GM19372 (cell line): ENCODE measurements around the gene SETD2.
"Not testable (repeated sequence)": the region's sequence is repeated elsewhere in the genome, so short reads cannot be mapped to it uniquely, and the experiment has no call there.

Experiments
- ATAC-seq: cut with Tn5 transposase; IDR thresholded peaks from one replicate; pipeline ENCODE4 v1.9.1; 2021; ENCODE audit warnings: mild to moderate bottlenecking, low read depth, moderate library complexity; ENCODE audit not compliant: unreplicated experiment

Gene SETD2, protein sequence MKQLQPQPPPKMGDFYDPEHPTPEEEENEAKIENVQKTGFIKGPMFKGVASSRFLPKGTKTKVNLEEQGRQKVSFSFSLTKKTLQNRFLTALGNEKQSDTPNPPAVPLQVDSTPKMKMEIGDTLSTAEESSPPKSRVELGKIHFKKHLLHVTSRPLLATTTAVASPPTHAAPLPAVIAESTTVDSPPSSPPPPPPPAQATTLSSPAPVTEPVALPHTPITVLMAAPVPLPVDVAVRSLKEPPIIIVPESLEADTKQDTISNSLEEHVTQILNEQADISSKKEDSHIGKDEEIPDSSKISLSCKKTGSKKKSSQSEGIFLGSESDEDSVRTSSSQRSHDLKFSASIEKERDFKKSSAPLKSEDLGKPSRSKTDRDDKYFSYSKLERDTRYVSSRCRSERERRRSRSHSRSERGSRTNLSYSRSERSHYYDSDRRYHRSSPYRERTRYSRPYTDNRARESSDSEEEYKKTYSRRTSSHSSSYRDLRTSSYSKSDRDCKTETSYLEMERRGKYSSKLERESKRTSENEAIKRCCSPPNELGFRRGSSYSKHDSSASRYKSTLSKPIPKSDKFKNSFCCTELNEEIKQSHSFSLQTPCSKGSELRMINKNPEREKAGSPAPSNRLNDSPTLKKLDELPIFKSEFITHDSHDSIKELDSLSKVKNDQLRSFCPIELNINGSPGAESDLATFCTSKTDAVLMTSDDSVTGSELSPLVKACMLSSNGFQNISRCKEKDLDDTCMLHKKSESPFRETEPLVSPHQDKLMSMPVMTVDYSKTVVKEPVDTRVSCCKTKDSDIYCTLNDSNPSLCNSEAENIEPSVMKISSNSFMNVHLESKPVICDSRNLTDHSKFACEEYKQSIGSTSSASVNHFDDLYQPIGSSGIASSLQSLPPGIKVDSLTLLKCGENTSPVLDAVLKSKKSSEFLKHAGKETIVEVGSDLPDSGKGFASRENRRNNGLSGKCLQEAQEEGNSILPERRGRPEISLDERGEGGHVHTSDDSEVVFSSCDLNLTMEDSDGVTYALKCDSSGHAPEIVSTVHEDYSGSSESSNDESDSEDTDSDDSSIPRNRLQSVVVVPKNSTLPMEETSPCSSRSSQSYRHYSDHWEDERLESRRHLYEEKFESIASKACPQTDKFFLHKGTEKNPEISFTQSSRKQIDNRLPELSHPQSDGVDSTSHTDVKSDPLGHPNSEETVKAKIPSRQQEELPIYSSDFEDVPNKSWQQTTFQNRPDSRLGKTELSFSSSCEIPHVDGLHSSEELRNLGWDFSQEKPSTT (N-terminal part only)

DNA sequence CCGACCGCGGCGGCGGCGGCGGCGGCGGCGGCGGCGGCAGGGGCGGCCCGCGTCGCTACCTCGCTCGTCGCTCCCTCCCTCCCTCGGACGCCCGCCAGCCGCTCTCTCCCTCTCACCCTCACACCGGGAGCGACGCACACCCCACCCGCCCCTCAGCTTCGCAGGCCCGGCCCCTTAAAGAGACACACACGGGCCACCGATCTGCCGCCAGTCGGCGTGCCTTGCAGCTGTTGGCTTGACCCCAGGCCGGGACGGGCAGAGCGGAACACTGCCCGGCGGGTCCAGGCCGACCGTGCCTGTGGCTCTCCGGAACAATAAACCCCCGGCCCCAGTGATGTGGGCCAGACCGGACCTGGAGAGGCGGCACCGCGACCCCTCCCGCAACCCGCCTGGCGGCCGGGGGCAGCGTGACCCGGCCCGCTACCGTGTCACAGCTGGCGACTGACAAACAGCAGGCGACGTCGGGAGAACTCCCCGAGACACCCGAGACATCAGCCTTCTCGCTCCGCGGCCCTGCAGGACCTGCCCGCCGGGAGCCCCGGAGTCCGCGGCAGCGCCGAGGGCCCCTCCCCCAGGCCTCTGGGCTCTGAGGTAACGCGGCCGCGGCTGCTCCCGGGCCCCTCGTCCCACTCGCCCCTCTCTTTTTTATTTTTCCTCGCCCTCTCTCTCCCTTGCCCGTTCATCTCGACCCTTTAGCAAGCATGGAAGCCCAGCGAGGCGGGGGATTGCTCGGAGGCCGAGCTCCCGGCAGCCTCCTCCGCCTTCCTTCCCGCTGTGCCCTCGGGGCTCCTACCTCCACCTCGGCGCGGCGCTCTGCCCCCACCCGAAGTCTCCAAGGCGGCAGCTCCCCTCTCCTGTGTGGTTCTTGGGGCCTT, at the start of gene SETD2:
Gene SETD2, minus strand, starts transcription at position 107 of the 875 bp plus-strand sequence. CDS start 189 bp downstream, outside the sequence.
- peak; percentile 70 for ATAC-seq

DNA sequence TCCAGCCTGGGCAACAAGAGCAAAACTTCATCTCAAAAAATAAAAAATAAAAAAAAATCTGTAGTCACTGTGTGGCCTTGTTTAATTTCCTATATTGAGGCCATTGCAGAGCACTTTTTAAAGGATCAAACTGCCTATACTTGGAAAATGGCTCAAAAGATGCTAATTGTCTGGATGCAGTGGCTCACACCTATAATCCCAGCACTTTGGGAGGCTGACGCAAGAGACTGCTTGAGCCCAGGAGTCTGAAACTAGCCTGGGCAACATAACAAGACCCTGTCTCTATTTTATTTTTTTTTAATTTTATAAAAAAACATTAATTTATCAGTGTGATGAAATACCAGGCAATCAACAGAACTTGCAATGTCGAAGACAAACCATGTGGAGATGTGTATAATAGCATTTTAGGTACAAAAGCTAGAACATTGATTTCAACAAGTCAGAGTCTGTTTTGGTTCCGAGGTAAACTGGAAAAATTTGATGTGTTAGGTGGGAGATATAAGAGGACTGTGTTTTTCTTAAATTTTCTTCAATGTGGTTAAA, 47.0 kb upstream of the SETD2 start:
- no peak for ATAC-seq

DNA sequence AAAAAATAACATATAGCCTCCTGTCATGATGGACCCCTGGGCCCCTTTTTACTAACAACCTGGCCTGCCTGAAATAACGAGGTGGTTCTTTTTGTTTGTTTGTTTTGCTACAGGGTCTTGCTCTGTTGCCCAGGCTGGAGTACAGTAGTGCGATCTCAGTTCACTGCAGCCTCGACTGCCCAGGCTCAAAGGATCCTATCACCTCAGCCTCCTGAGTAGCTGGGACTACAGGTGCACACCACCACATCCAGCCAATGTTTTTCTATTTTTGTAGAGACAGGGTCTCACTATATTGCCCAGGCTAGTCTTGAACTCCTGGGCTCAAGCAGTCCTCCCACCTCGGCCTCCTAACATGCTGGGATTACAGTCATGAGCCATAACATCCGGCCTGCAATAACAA, 42.1 kb upstream of the SETD2 start:
- not testable (repeated sequence) for ATAC-seq

DNA sequence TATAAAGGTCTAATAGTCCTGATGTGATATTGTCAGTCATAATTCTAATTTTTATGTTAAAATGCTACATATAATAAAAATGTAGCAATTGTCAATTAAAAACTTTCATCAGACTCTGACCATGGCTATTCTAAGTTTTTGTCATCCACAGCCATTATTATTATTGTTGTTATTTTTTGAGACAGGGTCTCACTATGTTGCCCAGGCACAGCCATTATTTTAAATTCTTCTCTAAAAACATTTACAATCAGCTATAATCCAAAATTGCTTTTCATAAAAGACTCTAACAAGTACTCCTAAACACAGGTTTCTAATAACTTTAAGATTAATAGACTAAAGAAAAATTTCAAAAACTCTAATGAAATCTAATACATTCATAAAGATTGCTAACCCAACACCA, 41.0 kb upstream of the SETD2 start:
- ATAC-seq = no peak

DNA sequence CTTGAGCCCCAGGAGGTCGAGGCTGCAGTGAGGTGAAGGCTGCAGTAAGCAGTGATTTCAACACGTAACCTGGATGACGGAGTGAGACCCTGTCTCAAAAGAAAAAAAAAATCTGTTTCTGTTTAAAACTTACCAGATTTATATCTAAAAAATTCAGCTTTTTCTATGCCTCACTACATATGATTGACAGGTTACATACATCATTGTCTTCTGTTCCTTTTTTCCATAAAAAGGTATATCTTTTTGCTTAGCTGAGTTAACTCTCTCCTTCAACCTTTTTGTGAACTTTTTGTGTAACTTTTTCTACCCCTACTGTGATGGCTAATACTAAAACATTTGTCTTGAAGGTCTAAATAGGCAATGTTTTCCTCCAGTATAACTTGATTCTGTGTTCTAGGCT, 38.6 kb upstream of the SETD2 start:
- no peak for ATAC-seq

DNA sequence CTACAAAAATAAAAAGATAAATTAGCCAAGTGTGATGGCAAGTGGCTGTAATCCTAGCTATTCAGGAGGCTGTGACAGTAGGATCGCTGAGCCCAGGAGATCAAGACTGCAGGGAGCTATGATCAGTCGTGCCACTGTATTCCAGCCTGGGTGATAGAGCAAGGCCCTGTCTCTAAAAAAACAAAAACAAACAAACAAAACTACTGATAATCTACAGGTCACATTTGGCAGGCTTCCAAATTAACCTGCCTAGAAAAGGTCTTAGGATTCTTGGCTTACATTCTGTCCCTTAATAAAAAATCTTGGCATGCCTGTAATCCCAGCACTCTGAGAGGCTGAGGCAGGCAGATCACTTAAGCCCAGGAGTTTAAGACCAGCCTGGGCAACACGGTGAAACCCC, 33.4 kb upstream of the SETD2 start:
- ATAC-seq = no peak

DNA sequence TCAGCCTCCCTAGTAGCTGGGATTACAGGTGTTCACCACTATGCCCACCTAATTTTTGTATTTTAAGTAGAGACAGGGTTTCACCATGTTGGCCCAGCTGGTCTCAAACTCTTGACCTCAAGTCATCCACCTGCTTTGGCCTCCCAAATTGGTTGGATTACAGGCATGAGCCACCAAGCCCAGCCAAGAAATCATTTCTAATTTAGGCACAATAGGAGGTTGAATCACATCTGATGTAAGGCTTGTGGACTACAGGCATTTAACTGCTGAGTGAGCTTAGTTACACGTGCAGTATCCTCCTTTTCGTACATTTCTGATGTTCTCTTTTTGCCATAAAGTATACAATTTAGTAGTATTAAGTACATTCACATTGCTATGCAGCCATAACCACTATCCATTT, 31.1 kb upstream of the SETD2 start:
- ATAC-seq = no peak

DNA sequence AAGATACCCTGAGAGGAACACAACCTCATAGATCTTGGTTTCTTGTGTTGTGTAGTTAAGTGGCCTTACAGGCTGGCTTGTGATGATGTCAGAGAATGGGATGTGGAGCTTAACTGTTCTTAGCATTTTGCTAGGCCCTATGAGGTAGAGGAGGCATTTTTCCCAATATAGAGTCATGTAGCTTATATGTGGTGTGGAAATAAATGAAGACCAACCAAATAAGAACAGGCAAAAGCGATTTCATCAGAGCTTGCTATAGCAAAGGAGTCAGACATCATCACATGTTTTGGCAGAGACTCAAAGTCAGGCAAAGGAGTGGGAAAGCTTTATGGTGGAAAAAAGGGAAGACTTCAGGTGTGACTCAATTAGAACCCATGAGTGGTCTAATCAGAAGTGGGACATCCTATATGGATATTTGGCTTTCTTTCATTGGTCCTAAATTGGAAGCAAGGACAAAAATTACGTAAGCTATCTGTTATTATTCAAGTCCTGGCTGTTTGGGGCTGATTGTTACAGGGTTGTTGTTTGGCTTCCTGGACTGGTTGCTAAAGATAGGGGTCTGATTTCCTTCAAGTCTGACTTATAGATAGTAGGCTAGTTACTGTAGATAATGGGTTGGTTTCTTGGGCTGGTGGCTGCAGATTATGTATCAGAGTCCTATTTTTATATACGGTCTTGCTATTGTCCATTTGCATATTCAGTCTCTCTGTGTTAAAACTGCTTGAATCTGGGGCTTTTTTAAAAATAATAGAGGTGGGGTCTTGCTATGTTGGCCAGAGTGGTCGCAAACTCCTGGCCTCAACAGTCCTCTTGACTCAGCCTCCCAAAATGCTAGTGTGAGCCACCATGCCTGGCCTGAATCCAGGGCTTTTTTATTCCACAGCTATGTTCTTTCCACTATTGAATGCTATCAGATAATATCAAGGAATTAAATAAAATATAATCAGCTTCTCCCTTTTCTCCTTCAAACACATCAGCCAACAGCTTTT, 30.3 kb upstream of the SETD2 start:
- ATAC-seq = no peak

DNA sequence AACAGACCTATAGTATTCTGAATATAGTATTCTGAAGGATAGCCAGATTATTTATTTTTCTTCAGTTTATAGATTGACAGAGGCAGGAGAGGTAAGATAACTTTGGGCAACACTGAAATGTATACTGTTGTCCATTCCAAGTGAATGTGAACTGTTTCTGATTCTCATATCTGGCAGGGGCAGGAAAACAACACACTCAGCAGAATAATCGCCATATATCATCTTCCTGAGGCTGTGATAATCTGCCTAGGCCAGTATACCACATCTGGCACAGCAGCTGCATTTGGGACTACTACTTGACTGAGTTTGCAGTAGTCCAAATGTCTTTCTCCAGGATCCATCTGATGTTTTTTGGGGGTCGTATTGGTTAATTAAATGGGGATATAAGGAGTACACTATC, 22.4 kb upstream of the SETD2 start:
- no peak for ATAC-seq

DNA sequence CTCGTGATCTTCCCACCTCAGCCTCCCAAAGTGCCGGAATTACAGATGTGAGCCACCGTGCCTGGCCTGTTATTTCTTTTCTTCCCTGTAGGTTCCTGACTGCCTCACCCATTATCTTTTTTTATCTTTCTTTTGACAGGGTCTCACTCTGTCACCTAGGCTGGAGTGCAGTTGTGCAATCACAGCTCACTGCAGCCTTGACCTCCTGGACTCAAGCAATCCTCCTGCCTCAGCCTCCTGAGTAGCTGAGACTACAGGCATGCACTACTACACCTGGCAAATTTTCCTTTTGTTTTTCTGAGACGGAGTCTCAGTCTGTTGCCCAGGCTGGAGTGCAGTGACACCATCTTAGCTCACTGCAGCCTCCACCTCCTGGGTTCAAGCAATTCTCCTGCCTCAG, 17.8 kb upstream of the SETD2 start:
- not testable (repeated sequence) for ATAC-seq

DNA sequence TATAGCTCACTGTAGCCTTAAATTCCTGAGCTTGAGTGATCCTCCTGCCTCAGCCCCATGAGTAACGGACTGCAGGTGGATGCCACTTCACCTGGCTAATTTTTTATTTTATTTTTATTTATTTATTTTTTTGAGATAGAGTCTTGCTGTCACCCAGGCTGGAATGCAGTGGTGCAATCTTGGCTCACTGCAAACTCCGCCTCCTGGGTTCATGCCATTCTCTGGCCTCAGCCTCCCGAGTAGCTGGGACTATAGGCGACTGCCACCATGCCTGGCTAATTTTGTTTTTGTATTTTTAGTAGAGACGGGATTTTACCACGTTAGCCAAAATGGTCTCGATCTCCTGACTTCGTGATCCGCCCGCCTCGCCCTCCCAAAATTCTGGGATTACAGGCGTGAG, 16.1 kb upstream of the SETD2 start:
- ATAC-seq = not testable (repeated sequence)

DNA sequence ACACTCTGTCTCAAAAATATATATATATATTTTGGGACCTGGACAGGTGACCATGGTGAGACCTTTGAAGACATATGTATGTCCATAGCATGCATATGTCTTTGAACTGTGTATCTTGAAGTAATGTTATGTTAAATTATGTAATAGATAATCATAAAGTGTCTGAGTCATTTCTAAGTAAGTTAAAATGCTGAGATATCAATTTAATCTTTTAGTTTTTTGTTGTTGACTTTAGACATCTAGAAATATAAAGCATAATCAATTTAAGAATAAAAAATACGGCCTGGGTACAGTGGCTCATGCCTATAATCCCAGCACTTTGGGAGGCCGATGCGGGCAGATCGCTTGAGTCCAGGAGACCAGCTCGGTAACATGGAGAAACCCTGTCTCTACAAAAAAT, 12.7 kb upstream of the SETD2 start:
- no peak for ATAC-seq

DNA sequence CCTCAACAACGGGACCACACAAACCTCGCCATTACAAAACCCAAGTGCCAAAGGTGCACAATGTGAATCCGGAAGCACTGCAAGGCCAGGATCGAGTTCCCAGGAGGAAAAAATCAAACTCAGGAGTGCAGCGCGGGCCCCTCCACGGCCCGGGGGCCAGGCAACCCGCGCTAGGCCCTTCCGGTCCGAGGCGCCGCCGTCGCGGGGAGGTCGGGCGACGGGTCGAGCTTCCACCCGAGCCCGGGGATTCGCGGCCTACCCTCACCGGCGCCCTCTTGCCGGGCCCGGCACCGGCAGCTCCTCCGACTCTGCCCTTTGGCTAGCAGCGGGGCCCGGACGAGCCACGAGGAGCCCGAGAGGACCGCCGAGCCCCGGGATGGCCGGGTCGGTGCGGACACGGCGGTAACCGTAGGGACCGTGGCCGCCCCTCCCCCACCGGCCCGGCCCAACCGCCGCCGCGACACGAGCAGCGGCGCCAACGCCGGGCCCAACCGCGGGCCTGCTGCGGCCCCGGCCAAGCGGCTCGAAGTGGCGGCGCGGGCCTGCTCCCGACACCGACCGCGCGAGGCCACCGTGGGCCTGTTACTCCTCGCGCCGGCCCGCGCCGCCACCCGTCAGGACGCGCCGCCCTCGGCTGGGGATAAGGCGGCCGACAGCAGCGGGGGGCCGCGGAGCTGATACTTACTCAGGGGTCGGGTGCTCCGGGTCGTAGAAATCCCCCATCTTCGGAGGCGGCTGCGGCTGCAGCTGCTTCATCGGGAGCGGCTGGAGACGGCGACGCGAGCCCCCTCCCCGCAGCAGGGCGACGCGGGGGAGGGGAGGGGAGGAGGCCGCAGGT, 525 bp downstream of the SETD2 start:
- ATAC-seq = peak; percentile 30

DNA sequence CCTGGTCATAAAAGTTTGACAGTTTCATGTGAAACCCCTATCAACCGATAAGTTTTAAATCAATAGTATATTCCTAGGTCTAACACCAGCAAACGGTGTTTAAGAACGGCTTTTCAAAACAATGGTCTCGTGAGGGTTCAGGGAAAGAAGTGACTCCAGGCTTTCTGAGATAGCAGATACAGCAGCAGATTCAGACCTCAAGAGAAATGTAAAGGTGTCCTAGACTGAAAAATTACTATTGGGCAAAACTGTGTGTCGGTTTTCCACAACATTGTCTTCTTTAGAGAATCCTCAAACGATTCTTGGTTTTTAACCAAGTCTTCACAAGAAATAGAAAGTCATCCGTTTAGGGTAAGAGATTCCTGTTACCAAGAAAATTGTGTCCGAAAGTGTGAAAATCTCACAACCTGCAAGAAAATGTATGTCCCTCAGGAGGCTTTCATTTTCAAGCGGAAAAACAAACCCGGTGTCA, 1.2 kb downstream of the SETD2 start:
- no peak for ATAC-seq

DNA sequence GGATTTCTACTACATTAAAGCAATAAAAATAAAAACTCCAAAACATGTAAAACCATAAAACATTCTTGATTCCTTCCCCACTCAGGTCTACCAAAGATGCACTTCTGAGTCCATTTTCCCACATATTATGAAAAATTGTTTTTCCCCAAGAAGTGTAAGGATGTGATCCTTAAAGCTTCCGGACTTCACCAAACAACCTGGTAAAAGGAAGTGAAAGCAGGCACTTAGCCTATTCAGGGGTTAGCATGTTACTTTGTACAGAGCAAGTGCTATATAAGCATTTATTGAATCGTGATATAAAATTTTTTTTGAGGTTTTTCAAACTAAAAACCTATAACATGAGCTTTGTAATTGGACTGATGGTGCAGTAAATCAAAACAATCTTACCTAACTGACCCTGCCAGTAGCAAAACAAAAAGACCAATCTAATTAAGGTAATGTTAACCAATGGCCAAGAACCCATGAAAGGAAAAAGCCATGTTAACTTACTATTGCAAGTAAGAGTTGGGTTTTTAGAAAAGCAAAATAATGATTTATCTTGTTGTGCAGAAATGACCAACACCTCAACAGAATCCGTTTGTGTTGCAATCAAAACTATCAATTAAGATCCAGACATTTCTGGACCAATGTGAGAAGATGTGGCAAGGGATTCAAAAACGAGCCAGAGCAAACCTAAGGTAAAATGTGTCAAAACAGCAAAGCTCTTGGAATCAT, 1.8 kb downstream of the SETD2 start:
- ATAC-seq = no peak

DNA sequence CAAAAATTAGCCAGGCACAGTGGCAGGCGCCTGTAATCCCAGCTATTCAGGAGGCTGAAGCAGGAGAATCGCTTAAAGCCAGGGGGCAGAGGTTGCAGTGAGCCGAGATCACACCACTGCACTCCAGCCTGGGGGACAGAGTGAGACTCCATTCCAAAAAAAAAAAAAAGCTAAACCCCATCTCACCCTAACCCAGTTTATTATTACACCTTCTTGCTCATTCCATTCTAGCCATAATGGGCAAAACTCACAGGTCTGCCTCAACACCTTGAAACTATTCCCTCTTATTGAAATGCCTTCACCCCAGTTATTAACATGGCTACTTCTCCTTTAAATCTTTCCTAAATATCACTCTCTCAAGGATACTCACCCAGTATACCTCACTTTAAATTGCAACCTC, 4.1 kb downstream of the SETD2 start:
- ATAC-seq = no peak

DNA sequence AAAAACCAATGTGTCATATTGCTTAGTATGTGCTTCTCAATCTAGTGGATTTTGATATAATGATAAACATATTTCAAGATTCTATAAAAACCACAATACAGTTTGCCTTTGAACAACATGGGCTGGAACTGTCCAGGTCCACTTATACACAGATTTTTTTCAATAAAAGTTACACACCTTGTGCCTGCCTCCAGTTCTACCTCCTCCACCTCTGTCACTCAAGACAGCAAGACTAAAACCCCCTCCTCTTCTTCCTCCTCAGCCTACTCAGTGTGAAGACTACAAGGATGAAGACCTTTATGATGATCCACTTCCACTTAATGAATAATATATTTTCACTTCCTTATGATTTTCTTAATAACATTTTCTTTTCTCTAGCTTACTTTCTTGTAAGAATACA, 5.7 kb downstream of the SETD2 start:
- ATAC-seq = no peak
